Measurements from ENCODE around the gene UQCRHL.

GRCh38 chr1:15788624-15789301 lies 18.7 kb downstream of the UQCRHL start:
- no peak for TF ChIP-seq POLR2A (IDR thresholded peaks at IDR 0.05)
- TF ChIP-seq CTCF (IDR thresholded peaks at IDR 0.05), result no peak

Data from uterus (tissue), 2 donors.